K562 (cell line): ENCODE measurements around the gene SLC35F2. TPM values are rescaled to one million over a fixed set of nuclear protein-coding genes. Genes with fewer than 3 reads are reported as not detected.

ENCODE experiments used
- ATAC-seq: fragments of 200-7000 bp; cut with Tn5 transposase; 3 replicates; pipeline ENCODE4 v1.9.1; 2020; ENCODE audit warnings: moderate library complexity
- BruUV-seq: library from RNA; stranded (reverse); fragments of 400-500 nt; replicated peaks from 2 replicates; lab custom pipeline; 2021; lab: Mats Ljungman, UMichigan
- CTCF ChIA-PET: fragments of 300-600 bp; formaldehyde crosslinking; extraction: SDS; loops from one replicate; lab custom pipeline; 2021; ENCODE audit warnings: low intra/inter-chr PET ratio; lab: Yijun Ruan, JAX
- POLR2A ChIA-PET: fragments of 300-600, 350-650 bp; sonication (Branson Sonifier 250); formaldehyde crosslinking; extraction: SDS; loops from one replicate; lab custom pipeline; 2021; ENCODE audit warnings: antibody characterized with exemption, inconsistent platforms; lab: Yijun Ruan, JAX
- DNase-seq, 4 experiments: peaks; one replicate each; pipeline versions ENCODE4 v3.0.0 to v3.0.0-alpha.2; 2011 to 2018; ENCODE audit warnings: low spot score in 3 of 4, mixed read lengths in 3 of 4; ENCODE audit errors: extremely low read depth in 1 of 4
- FAIRE-seq: peaks from 2 replicates; lab custom pipeline; 2011; peaks lifted over from hg19 to GRCh38; lab: Jason Lieb, UNC
- H2AFZ ChIP-seq: 2 replicates; pipeline ENCODE4 v1.6.0; 2011; ENCODE audit warnings: low read depth, low read length, control low read depth, inconsistent platforms
- H3K27ac ChIP-seq: fragments of 200-600 bp; 3 replicates; pipeline ENCODE4 v1.8.0; 2011; ENCODE audit warnings: low read depth, mild to moderate bottlenecking, control low read depth, inconsistent platforms, low read length, moderate library complexity, mixed read lengths; ENCODE audit errors: extremely low read depth
- H3K27me3 ChIP-seq, 2 experiments: fragments of 300-600 bp in 1 of 2; 2 replicates in 1 of 2; 3 replicates in 1 of 2; pipeline versions ENCODE4 v1.6.0 to v1.8.0; 2011; ENCODE audit warnings: inconsistent platforms in 2 of 2, low read length in 2 of 2, mild to moderate bottlenecking in 1 of 2, mixed read lengths in 1 of 2, moderate library complexity in 1 of 2; ENCODE audit not compliant: control insufficient read depth in 2 of 2, insufficient read depth in 2 of 2
- H3K36me3 ChIP-seq: fragments of 300-600 bp; 3 replicates; pipeline ENCODE4 v1.8.0; 2011; ENCODE audit warnings: mild to moderate bottlenecking, low read length, inconsistent platforms; ENCODE audit not compliant: control insufficient read depth, insufficient read depth
- H3K4me1 ChIP-seq, 2 experiments: fragments of 200-600 bp in 1 of 2; replicated peaks in 1 of 2; 2 replicates in 1 of 2; 3 replicates in 1 of 2; pipeline versions ENCODE4 v1.5.1 to v1.8.0; 2011; ENCODE audit warnings: inconsistent platforms in 2 of 2, low read length in 2 of 2, mild to moderate bottlenecking in 1 of 2, mixed read lengths in 1 of 2, moderate library complexity in 1 of 2; ENCODE audit not compliant: control insufficient read depth in 2 of 2, insufficient read depth in 2 of 2
- H3K4me2 ChIP-seq: 2 replicates; pipeline ENCODE4 v1.6.1; 2011; ENCODE audit warnings: low read length, control low read depth, inconsistent platforms, mixed read lengths; ENCODE audit not compliant: insufficient read depth
- H3K4me3 ChIP-seq: fragments of 200-600 bp; sonication (generic), shearing (Covaris generic); 2 replicates; pipeline ENCODE4 v1.5.1; 2016; ENCODE audit warnings: control low read depth, inconsistent platforms
- H3K79me2 ChIP-seq: fragments of 200-600 bp; 3 replicates; pipeline ENCODE4 v1.8.0; 2011; ENCODE audit warnings: low read length, inconsistent platforms; ENCODE audit not compliant: control insufficient read depth, insufficient read depth
- H3K9ac ChIP-seq, 2 experiments: 2 replicates each; pipeline versions ENCODE4 v1.6.0 to v1.6.1; 2011; ENCODE audit warnings: low read depth in 2 of 2, low read length in 2 of 2, control low read depth in 1 of 2, inconsistent platforms in 1 of 2, mild to moderate bottlenecking in 1 of 2, mixed read lengths in 1 of 2; ENCODE audit not compliant: insufficient read depth in 1 of 2
- H3K9me1 ChIP-seq: one replicate; pipeline ENCODE4 v1.6.0; 2011; ENCODE audit warnings: inconsistent platforms, mild to moderate bottlenecking, low read length, moderate library complexity; ENCODE audit not compliant: control insufficient read depth, insufficient read depth
- H3K9me3 ChIP-seq: replicated peaks from 2 replicates; pipeline ENCODE4 v1.5.1; 2011; ENCODE audit warnings: low read depth, low read length, inconsistent platforms; ENCODE audit not compliant: control insufficient read depth, insufficient read depth
- H4K20me1 ChIP-seq: replicated peaks from 2 replicates; pipeline ENCODE4 v1.6.1; 2011; ENCODE audit warnings: low read length, inconsistent platforms, mixed read lengths; ENCODE audit not compliant: control insufficient read depth, insufficient read depth
- ATF2 ChIP-seq: sonication (generic); formaldehyde crosslinking; IDR thresholded peaks from 2 replicates; pipeline ENCODE4 v1.8.1; 2022; ENCODE audit warnings: missing genetic modification reagents
- CEBPB ChIP-seq: fragments of 450-650 bp; IDR thresholded peaks from 2 replicates; pipeline ENCODE4 v1.6.1; 2016; ENCODE audit warnings: missing genetic modification characterization, missing compliant biosample characterization
- CXXC5 ChIP-seq: fragments of 250-450 bp; sonication (Bioruptor Pico); IDR thresholded peaks from 2 replicates; pipeline ENCODE4 v1.8.0; 2022; ENCODE audit warnings: inconsistent platforms, mild to moderate bottlenecking, moderate library complexity
- JUND ChIP-seq, 2 experiments: IDR thresholded peaks; 2 replicates in 1 of 2; 3 replicates in 1 of 2; pipeline ENCODE4 v1.6.1; 2011; ENCODE audit warnings: borderline replicate concordance in 2 of 2, low read depth in 2 of 2, low read length in 2 of 2, improper control_type of control experiment in 1 of 2, missing biosample characterization in 1 of 2, missing genetic modification characterization in 1 of 2, missing genetic modification reagents in 1 of 2
- MEF2D ChIP-seq: conservative IDR thresholded peaks from 2 replicates; pipeline ENCODE4 v1.6.1; 2016; ENCODE audit warnings: low read depth, missing genetic modification characterization, missing compliant biosample characterization
- PPARD ChIP-seq: fragments of 250-450 bp; sonication (Bioruptor Pico); IDR thresholded peaks from 2 replicates; pipeline ENCODE4 v1.8.0; 2022; ENCODE audit warnings: inconsistent platforms, mild to moderate bottlenecking, moderate library complexity
- ZNF3 ChIP-seq: fragments of 250-450 bp; sonication (Bioruptor Pico); IDR thresholded peaks from 2 replicates; pipeline ENCODE4 v1.5.0; 2021; ENCODE audit warnings: mild to moderate bottlenecking, moderate library complexity
- ZNF316 ChIP-seq: fragments of 450-650 bp; IDR thresholded peaks from 2 replicates; pipeline ENCODE4 v1.6.1; 2016
- ZNF431 ChIP-seq: sonication (generic); formaldehyde crosslinking; IDR thresholded peaks from 2 replicates; pipeline ENCODE4 v1.8.0; 2022; ENCODE audit warnings: mild to moderate bottlenecking, missing genetic modification reagents
- WGBS: fragments of 100-300 bp; shearing (Covaris generic); methylation state at CpG from one replicate; pipeline ENCODE4 v1.1.6; 2016; ENCODE audit warnings: low coverage, mixed read lengths; ENCODE audit not compliant: insufficient coverage; ENCODE audit errors: missing lambda C conversion rate; 5-methylcytosine and 5-hydroxymethylcytosine counted together
- in situ Hi-C: fragments of 300-500 bp; cut with MboI; formaldehyde crosslinking; loops from 4 replicates; pipeline ENCODE4 v1.15.0; 2018; ENCODE audit warnings: inconsistent platforms, mixed read lengths
- intact Hi-C: fragments of 100-400 bp; cut with micrococcal nuclease; formaldehyde crosslinking; loops from 2 replicates; pipeline ENCODE4 v1.14.2; 2022
- polyA plus RNA-seq, 8 experiments: library from polyadenylated mRNA; depleted of rRNA in 4 of 8; stranded (reverse) in 5 of 8; unstranded in 3 of 8; fragments of >200 nt; fragmentation: Nextera tagmentation in 2 of 8; fragmentation: Illumina TruSeq in 1 of 8; extraction: Ambion mirVana in 2 of 8; extraction: Trizol in 1 of 8; gene quantifications; 2 replicates each; pipeline versions ENCODE4 v1.2.1 to v1.2.3, GENCODE V29; 2011 to 2014; ENCODE audit warnings: inconsistent platforms in 1 of 8, missing spikeins in 1 of 8
- total RNA-seq, 7 experiments: library from RNA; depleted of rRNA in 6 of 7; stranded (reverse); fragments of >200 nt in 6 of 7; fragmentation: Illumina TruSeq in 2 of 7; extraction: Trizol in 2 of 7; gene quantifications; 2 replicates each; pipeline versions ENCODE4 v1.2.1 to v1.2.3, GENCODE V29; 2011 to 2021; ENCODE audit warnings: low replicate concordance in 1 of 7
- TF ChIP-seq, protein P1 (sequence below): sonication (generic); formaldehyde crosslinking; IDR thresholded peaks from 2 replicates; pipeline ENCODE4 v1.8.1; 2023; ENCODE audit warnings: mild to moderate bottlenecking, missing genetic modification reagents
- TF ChIP-seq, protein P2 (sequence below): IDR thresholded peaks from 2 replicates; pipeline ENCODE4 v1.6.1; 2016; ENCODE audit warnings: missing genetic modification characterization, missing compliant biosample characterization
- TF ChIP-seq, protein P3 (sequence below): fragments of 150-350 bp; IDR thresholded peaks from 2 replicates; pipeline ENCODE4 v1.6.1; 2014; ENCODE audit warnings: low read depth, mild to moderate bottlenecking, low read length, borderline replicate concordance

The SLC35F2 gene
- total and polyA plus RNA-seq, 9 of the 15 experiments (the other 6 are each of a cell fraction or from before 2014, with no cell fraction given) = 28.6 to 63.9 (median 53.4) TPM

DNA sequence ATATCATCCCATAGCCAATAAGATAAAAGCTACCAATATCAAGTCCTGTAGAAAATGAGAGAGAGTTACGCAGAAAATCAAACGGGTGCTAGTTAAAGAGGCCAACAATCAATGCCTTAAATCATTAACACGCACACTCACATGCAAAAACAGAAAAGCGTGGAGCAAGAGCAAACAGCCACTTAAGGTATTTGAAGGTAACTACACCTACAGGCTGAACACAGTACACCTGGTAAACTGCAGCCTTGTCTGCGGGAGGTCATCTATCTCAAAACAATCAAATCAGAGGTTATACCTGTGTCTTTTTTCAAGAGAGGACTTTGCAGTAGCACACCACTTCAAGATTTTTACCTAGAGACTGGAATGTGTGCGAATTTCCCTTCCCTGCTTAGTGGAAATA lies 23.6 kb downstream of the SLC35F2 start:
- in situ Hi-C loops = no loop called here
- no peak for DNase-seq
- Histone ChIP-seq H3K79me2 (peaks cover 77% of the 10 kb centered on the region), H3K4me3 (no peak overlapping the region), H3K9me1 (no peaks in the 10 kb centered on the region), H3K4me2 (no peak overlapping the region), H3K9ac (no peak overlapping the region), H2AFZ (no peak overlapping the region), H3K27me3 (no peaks in the 10 kb centered on the region), H3K9me3 (no peaks in the 10 kb centered on the region), H3K36me3 (no peaks in the 10 kb centered on the region), H3K27ac (no peak overlapping the region), H3K4me1 (peaks cover 2 to 16% of the 10 kb centered on the region in 2 experiments; a peak in 4 of 5 replicates), H4K20me1 (0 out of 2 replicates have a peak, but pooled peaks cover 2% of the 10 kb centered on the region)
- FAIRE-seq = no peak
- no peak for ATAC-seq
- TF ChIP-seq JUND (IDR thresholded peaks at IDR 0.05; ENCODE audit: borderline replicate concordance, low read depth, low read length) (no peak), JUND (tag; IDR thresholded peaks at IDR 0.05; ENCODE audit: borderline replicate concordance, low read depth, low read length) (no peak), PPARD (CRISPR knock-in tag) (no peak), ZNF3 (CRISPR knock-in tag) (no peak), MEF2D (tag) (no peak), ATF2 (CRISPR knock-in tag) (no peak), CXXC5 (CRISPR knock-in tag) (no peak), ZNF431 (no peak), CEBPB (tag) (no peak), ZNF316 (no peak)
- TF ChIP-seq, protein P1, sequence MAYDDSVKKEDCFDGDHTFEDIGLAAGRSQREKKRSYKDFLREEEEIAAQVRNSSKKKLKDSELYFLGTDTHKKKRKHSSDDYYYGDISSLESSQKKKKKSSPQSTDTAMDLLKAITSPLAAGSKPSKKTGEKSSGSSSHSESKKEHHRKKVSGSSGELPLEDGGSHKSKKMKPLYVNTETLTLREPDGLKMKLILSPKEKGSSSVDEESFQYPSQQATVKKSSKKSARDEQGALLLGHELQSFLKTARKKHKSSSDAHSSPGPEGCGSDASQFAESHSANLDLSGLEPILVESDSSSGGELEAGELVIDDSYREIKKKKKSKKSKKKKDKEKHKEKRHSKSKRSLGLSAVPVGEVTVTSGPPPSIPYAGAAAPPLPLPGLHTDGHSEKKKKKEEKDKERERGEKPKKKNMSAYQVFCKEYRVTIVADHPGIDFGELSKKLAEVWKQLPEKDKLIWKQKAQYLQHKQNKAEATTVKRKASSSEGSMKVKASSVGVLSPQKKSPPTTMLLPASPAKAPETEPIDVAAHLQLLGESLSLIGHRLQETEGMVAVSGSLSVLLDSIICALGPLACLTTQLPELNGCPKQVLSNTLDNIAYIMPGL (CRISPR knock-in tag) = no peak
- TF ChIP-seq, protein P2, sequence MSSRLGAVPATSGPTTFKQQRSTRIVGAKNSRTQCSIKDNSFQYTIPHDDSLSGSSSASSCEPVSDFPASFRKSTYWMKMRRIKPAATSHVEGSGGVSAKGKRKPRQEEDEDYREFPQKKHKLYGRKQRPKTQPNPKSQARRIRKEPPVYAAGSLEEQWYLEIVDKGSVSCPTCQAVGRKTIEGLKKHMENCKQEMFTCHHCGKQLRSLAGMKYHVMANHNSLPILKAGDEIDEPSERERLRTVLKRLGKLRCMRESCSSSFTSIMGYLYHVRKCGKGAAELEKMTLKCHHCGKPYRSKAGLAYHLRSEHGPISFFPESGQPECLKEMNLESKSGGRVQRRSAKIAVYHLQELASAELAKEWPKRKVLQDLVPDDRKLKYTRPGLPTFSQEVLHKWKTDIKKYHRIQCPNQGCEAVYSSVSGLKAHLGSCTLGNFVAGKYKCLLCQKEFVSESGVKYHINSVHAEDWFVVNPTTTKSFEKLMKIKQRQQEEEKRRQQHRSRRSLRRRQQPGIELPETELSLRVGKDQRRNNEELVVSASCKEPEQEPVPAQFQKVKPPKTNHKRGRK (tag) = no peak
- TF ChIP-seq, protein P3, sequence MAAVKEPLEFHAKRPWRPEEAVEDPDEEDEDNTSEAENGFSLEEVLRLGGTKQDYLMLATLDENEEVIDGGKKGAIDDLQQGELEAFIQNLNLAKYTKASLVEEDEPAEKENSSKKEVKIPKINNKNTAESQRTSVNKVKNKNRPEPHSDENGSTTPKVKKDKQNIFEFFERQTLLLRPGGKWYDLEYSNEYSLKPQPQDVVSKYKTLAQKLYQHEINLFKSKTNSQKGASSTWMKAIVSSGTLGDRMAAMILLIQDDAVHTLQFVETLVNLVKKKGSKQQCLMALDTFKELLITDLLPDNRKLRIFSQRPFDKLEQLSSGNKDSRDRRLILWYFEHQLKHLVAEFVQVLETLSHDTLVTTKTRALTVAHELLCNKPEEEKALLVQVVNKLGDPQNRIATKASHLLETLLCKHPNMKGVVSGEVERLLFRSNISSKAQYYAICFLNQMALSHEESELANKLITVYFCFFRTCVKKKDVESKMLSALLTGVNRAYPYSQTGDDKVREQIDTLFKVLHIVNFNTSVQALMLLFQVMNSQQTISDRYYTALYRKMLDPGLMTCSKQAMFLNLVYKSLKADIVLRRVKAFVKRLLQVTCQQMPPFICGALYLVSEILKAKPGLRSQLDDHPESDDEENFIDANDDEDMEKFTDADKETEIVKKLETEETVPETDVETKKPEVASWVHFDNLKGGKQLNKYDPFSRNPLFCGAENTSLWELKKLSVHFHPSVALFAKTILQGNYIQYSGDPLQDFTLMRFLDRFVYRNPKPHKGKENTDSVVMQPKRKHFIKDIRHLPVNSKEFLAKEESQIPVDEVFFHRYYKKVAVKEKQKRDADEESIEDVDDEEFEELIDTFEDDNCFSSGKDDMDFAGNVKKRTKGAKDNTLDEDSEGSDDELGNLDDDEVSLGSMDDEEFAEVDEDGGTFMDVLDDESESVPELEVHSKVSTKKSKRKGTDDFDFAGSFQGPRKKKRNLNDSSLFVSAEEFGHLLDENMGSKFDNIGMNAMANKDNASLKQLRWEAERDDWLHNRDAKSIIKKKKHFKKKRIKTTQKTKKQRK = no peak
- intact Hi-C loops = no loop called here
- BruUV-seq = no TSS peak
- ChIA-PET CTCF (no interaction called here), POLR2A (no interaction called here)
- 81% methylated on average over 6 of the region's 6 CpGs for WGBS
